Mesothelial cell of epicardium (in vitro differentiated cells): Measurements from ENCODE around the gene YWHAE. TPM values are rescaled to one million over a fixed set of nuclear protein-coding genes. Genes with fewer than 3 reads are reported as not detected.
A peak's percentile ranks its signal among the peaks of the same experiment; 100 is the strongest.
"Not testable (repeated sequence)": the region's sequence is repeated elsewhere in the genome, so short reads cannot be mapped to it uniquely, and the experiment has no call there.

Experiments used
- DNase-seq, 2 experiments: peaks; one replicate each; pipeline ENCODE4 v3.0.0; 2021; ENCODE audit warnings: low spot score in 2 of 2; ENCODE audit not compliant: unreplicated experiment in 2 of 2
- H3K27ac Mint-ChIP-seq: 2 replicates; pipeline ENCODE4 v1.8.0; 2021; ENCODE audit warnings: mixed read lengths
- H3K27me3 Mint-ChIP-seq: 2 replicates; pipeline ENCODE4 v1.8.0; 2021; ENCODE audit warnings: low read depth, mixed read lengths
- H3K36me3 Mint-ChIP-seq: 2 replicates; pipeline ENCODE4 v1.8.0; 2021; ENCODE audit warnings: mixed read lengths
- H3K4me1 Mint-ChIP-seq: 2 replicates; pipeline ENCODE4 v1.8.0; 2021; ENCODE audit warnings: mixed read lengths
- H3K4me3 Mint-ChIP-seq: 2 replicates; pipeline ENCODE4 v1.8.0; 2021; ENCODE audit warnings: mild to moderate bottlenecking, moderate library complexity, mixed read lengths
- H3K9me3 Mint-ChIP-seq: 2 replicates; pipeline ENCODE4 v1.8.0; 2021; ENCODE audit warnings: mixed read lengths
- total RNA-seq: library from RNA; stranded (reverse); gene quantifications from 3 replicates; pipeline ENCODE4 v1.2.1, GENCODE V29; 2021
- TF ChIP-seq, protein P1 (sequence below): fragments of 200-600 bp; sonication (generic); IDR thresholded peaks from one replicate; pipeline ENCODE4 v1.5.0; 2021; ENCODE audit warnings: antibody characterized with exemption; ENCODE audit not compliant: unreplicated experiment

Gene YWHAE
- total RNA-seq, 1 donor from 2014 or later, result 714 TPM

DNA sequence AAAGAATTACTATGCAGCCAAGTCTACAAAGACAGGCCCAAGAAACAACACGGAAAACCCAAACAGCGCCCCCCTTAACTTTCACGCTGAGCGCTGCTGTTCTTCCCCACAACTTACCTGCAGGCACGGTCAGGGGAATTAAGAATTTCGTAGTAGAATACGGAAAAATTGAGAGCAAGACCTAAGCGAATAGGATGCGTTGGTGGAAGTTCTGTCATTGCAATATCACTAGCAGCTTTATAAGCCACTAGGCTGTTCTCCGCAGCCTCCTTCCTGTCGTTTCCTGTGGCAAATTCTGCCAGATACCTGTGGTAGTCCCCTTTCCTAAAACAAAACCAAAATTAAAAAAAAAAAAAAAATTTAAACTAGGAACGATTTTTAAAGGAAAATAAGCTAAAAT, 39.0 kb downstream of the YWHAE start:
- peaks cover 5% of the 10 kb centered on the region for H3K4me1 Mint-ChIP-seq
- no peaks in the 10 kb centered on the region for H3K9me3 Mint-ChIP-seq
- H3K4me3 Mint-ChIP-seq, result no peak overlapping the region
- no peak overlapping the region for H3K27ac Mint-ChIP-seq
- no peak for DNase-seq
- no peaks in the 10 kb centered on the region for H3K27me3 Mint-ChIP-seq
- TF ChIP-seq, protein P1, sequence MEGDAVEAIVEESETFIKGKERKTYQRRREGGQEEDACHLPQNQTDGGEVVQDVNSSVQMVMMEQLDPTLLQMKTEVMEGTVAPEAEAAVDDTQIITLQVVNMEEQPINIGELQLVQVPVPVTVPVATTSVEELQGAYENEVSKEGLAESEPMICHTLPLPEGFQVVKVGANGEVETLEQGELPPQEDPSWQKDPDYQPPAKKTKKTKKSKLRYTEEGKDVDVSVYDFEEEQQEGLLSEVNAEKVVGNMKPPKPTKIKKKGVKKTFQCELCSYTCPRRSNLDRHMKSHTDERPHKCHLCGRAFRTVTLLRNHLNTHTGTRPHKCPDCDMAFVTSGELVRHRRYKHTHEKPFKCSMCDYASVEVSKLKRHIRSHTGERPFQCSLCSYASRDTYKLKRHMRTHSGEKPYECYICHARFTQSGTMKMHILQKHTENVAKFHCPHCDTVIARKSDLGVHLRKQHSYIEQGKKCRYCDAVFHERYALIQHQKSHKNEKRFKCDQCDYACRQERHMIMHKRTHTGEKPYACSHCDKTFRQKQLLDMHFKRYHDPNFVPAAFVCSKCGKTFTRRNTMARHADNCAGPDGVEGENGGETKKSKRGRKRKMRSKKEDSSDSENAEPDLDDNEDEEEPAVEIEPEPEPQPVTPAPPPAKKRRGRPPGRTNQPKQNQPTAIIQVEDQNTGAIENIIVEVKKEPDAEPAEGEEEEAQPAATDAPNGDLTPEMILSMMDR, result no peak
- H3K36me3 Mint-ChIP-seq, result peaks cover 21% of the 10 kb centered on the region

DNA sequence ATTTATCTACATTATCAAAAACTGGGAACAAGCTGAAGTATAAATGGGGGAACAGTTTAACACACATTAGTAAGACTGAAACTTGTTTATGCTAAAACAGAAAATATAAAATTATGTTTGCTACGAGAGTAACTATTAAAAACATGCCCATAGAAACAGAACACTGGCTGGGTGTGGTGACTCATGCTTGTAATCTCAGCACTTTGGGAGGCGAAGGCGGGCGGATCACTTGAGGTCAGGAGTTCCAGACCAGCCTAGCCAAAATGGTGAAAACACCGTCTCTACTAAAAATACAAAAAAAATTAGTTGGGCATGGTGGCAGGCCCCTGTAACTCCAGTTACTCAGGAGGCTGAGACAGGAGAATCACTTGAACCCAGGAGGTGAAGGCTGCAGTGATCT, 39.7 kb downstream of the YWHAE start:
- H3K36me3 Mint-ChIP-seq, result peaks cover 25% of the 10 kb centered on the region
- DNase-seq, H3K27ac Mint-ChIP-seq, H3K9me3 Mint-ChIP-seq, H3K4me3 Mint-ChIP-seq, H3K27me3 Mint-ChIP-seq, H3K4me1 Mint-ChIP-seq: not testable (repeated sequence)

DNA sequence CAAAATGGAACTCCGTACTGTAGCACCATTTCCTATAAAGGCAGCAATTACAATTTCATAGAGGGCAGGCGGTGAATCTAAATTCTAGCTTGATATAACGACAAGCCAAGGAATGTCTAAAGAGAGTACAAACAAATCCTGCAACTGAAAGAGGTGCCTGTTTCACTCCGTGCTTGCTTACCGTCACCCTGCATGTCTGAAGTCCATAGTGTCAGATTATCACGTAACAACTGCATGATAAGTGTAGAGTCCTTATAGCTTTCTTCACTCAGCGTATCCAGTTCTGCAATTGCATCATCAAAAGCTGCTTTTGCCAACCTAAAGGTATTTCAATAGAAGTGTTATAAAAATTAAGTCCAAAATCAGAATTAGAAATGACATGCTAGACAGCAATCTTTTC, 46.0 kb downstream of the YWHAE start:
- no peak for DNase-seq
- TF ChIP-seq, protein P1, result no peak
- H3K9me3 Mint-ChIP-seq, result no peaks in the 10 kb centered on the region
- H3K4me3 Mint-ChIP-seq, result no peak overlapping the region
- peaks cover 38% of the 10 kb centered on the region for H3K36me3 Mint-ChIP-seq
- no peaks in the 10 kb centered on the region for H3K4me1 Mint-ChIP-seq
- H3K27ac Mint-ChIP-seq, result peak overlapping the region; percentile 61
- no peaks in the 10 kb centered on the region for H3K27me3 Mint-ChIP-seq

DNA sequence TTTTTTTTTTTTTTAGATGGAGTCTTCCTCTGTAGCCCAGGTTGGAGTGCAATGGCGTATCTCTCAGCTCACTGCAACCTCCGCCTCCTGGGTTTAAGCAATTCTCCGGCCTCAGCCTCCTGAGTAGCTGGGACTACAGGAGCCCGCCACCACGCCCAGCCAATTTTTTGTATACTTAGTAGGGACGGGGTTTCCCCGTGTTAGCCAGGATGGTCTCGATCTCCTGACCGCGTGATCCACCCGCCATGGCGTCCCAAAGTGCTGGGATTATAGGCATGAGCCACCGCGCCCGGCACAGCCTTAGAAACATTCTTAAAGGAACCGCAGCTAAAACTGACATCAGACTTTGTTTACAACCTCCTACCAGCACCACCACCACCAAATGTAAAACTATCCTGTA, 47.5 kb downstream of the YWHAE start:
- not testable (repeated sequence) for H3K4me3 Mint-ChIP-seq, H3K9me3 Mint-ChIP-seq, DNase-seq, H3K4me1 Mint-ChIP-seq, H3K27me3 Mint-ChIP-seq
- Mint-ChIP-seq H3K27ac (peak overlapping the region; percentile 7), H3K36me3 (peaks cover 43% of the 10 kb centered on the region)

DNA sequence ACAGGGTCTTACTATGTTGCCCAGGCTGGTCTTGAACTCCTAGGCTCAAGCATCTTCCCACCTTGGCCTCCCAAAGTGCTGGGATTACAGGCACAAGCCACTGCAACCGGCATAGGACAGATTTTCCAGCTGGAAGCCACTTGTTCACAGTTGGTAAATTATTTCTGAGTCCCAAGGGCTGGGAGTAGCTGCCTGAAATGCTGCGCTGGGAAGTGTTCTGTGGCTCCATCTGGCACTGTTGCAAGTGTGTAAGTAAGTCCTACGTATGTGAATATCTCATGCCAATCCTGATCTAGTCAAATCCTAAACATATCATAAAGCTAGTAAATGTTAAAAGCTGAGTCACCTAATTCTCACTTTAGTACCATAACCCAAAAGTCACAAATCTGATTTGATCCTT, 48.1 kb downstream of the YWHAE start:
- no peak for DNase-seq
- no peaks in the 10 kb centered on the region for H3K9me3 Mint-ChIP-seq
- H3K4me1 Mint-ChIP-seq, result no peaks in the 10 kb centered on the region
- H3K4me3 Mint-ChIP-seq, result no peak overlapping the region
- peak overlapping the region; percentile 17 for H3K27ac Mint-ChIP-seq
- no peaks in the 10 kb centered on the region for H3K27me3 Mint-ChIP-seq
- TF ChIP-seq, protein P1, result no peak
- H3K36me3 Mint-ChIP-seq, result peaks cover 44% of the 10 kb centered on the region

DNA sequence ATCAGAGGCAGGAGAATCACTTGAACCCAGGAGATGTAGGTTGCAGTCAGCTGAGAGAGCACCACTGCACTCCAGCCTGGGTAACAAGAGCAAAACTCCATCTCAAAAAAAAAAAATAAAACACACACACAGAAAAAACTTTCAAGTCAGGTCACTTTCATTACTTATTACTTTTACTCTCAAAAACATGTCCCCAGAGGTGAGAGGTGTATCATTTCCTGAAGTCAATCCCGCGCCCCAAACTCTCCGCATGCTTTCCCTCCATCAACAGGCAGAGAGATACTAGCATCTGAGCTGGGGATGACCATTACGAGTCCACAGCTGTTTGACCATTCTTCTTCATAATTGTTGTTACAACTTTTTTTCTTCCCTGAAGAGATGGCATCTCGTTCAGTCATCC, 48.7 kb downstream of the YWHAE start:
- peaks cover 44% of the 10 kb centered on the region for H3K36me3 Mint-ChIP-seq
- no peak overlapping the region for H3K4me3 Mint-ChIP-seq
- DNase-seq, result no peak
- TF ChIP-seq, protein P1, result no peak
- H3K9me3 Mint-ChIP-seq, result no peaks in the 10 kb centered on the region
- H3K27me3 Mint-ChIP-seq, result no peaks in the 10 kb centered on the region
- no peak overlapping the region for H3K27ac Mint-ChIP-seq
- no peaks in the 10 kb centered on the region for H3K4me1 Mint-ChIP-seq
